Stimulated activated CD8-positive, alpha-beta memory T cell treated with anti-CD3 and anti-CD28 coated beads, Interleukin-4, amount 100 ng/mL, for 4 hours (primary cell): ENCODE results near the gene DYNC1I2.

ENCODE experiments used
- DNase-seq, 2 donors: peaks; one replicate each; pipeline ENCODE4 v3.0.0-alpha.2; 2020; ENCODE audit warnings: low read depth in 2 of 2, low spot score in 1 of 2

DYNC1I2 gene

GRCh38 chr2:171687287-171688128 is at the start of gene DYNC1I2:
TSS of gene DYNC1I2 (plus strand) at chr2:171687469. CDS start at chr2:171690156, 2,687 bp downstream.
- peak; percentile 35 to 59 for DNase-seq

DNA sequence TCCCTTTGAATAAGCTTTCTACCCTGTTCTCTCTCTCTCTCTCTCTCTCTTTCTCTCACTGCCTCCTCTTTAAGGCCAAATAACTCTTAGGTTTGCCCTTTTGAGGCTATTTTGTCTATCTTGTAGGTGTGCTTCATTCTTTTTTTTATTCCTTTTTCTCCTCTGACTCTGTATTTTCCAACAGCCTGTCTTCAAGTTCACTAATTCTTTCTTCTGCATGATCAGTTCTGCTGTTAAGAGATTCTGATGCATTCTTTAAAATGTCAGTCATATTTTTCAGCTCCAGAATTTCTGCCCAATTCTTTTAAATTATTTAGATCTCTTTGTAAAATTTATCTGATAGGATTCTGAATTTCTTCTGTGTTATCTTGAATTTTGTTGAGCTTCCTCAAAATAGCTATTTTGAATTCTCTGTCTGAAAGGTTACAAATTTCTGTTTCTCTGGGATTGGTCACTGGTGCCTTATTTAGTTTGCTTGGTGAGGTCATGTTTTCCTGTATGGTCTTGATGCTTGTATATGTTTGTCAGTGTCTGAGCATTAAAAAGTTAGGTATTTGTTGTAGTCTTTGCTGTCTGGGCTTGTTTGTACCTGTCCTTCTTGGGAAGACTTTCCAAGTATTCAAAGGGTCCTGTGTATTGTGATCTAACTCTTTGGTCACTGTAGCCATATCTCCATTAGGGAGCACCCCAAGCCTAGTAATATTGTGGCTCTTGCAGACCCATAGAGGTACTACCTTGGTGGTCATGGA is 35.4 kb upstream of the DYNC1I2 start:
- DNase-seq: no peak

- DNase-seq: no peak
Observed at GRCh38 chr2:171652416-171652785, 34.9 kb upstream of the DYNC1I2 start.

DNA sequence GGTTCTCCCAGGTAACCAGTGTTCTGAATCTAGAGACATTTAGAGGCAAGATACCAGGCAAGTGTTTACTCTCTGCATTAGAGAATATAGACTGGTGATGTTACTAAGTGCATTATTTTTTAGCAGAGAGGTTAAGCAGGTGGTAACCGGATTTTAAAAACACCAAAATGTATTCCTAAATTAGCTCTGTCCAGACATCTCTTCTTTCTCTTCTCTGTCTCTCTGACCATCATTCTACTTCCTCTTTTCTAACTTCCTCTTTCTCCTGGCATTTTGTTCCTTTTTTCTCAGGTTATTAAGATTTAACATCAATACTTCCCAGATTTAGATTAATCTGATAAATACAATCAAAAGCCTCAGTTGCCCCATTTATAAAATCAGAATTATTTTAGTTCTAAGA is 31.7 kb upstream of the DYNC1I2 start:
- no peak for DNase-seq

- no peak for DNase-seq
Observed at GRCh38 chr2:171667041-171667440, 20.2 kb upstream of the DYNC1I2 start.

DNA sequence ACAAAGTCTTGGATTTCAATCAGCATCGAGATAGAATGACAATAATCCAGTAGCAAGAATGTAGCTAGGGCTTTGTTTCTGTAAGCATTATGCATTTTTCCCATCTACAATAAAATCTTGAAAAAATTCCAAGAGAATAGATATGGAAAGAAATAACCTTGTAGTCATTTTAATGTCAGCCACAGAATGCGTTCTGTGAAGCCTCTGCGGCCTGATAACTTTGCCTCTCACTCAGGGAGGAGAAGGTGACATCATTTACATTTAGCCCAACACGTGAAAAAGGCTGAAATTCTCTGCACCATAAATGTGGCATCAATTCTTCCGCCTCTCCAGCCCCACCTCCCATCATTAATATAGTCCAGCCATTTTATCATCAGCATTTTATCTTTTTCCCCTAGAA is 19.1 kb upstream of the DYNC1I2 start:
- no peak for DNase-seq

GRCh38 chr2:171669121-171669520 is 18.1 kb upstream of the DYNC1I2 start:
- no peak for DNase-seq

GRCh38 chr2:171670655-171671054 is 16.6 kb upstream of the DYNC1I2 start:
- no peak for DNase-seq

GRCh38 chr2:171671867-171672266 is 15.4 kb upstream of the DYNC1I2 start:
- DNase-seq: no peak

DNA sequence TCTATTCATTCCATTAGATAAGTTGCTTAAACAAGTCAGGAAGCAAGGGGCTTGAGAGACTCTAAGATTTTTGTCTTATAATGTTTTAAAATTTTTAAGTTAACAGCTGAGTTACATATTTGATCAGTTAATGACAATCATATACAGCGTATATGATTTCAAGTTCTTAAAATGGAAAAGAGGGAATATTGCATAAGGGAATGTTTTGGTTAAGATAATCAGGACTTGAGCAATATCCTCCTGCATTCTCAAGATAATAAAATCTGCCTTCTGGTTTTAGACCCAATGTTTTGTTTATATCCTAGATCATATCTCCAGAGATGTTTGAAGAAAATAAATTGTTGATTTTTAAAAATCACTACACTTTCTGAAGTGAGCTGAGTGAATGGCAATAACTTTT is 13.4 kb upstream of the DYNC1I2 start:
- DNase-seq: no peak

- DNase-seq: no peak
Observed at GRCh38 chr2:171675810-171676345, 11.4 kb upstream of the DYNC1I2 start.

DNA sequence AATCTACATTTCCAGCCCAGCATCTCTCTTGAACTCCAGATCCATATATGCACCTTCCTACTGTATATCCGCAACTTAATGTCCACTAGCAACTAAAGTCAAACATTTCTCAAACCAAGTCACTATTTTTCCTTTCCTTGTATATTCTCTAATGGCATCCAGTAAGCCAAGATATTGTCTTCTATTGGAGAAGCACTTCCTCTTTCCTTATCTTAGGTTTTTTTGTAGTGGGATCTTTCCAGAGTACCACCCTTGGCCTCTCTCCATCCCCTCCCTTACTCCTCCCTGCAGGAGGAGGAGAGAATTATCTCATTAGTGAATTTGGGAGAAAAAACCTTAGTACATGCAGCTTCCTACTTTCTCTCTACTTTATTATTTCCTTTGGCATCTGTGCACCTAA is 8.7 kb upstream of the DYNC1I2 start:
- DNase-seq: no peak

- no peak for DNase-seq
Observed at GRCh38 chr2:171688129-171688465, 828 bp downstream of the DYNC1I2 start.

- no peak for DNase-seq
Observed at GRCh38 chr2:171692331-171692730, 5.1 kb downstream of the DYNC1I2 start.

- DNase-seq: no peak
Observed at GRCh38 chr2:171702781-171703556, 15.7 kb downstream of the DYNC1I2 start.

GRCh38 chr2:171703574-171704347 is 16.5 kb downstream of the DYNC1I2 start:
- DNase-seq: no peak

DNA sequence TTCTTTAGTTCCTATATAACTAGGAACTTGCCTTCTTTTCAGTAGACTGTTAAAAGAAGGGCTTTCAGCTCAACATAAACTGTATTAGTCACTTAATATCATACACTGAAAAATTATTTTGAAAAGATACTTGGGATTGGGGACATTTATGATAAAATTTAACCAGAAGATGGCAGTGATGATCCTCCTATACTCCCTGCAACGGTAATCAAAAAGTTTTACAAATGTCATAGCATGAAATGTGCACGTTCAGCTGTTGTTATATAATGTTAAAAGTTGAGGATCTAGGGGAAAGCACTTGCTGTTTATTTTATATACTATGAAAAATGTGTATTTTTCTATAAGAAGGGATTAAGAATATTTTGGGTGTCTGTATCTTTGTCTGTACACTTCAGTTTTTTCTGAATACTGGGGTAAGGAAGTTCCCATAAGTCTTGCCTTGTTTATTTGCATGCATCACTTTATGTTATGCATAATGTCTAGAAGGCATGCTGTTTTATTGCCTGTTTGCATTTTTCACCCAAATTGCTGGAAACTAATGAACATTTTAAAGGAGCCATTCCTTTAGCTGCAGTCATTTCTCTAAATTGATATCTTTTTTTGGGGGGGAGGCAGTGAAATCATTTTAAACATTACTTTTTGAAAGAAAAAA is 19.0 kb downstream of the DYNC1I2 start:
- DNase-seq: no peak

DNA sequence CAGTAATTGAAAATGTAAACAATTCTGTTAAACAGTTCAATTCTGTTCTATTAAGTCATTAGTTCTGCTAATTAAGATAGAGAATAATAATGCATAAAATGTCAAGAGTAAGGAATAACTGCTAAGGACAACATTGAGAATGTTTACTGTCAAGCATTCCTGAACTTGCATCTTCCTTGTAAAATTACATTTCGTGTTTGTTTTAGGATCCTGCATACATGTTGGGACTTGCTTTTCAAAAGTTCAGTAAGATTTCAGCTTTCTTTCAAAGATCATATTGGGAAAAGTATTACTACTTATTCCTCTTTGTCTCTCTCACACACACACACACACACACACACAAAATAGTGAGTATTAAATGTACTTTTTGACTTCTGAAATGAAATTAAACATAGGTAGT is 20.5 kb downstream of the DYNC1I2 start:
- DNase-seq: no peak

GRCh38 chr2:171709011-171709685 is 21.9 kb downstream of the DYNC1I2 start:
- no peak for DNase-seq

- DNase-seq: no peak
Observed at GRCh38 chr2:171711351-171711750, 24.1 kb downstream of the DYNC1I2 start.
